ENCODE data around the gene KIF25. TPM values are rescaled to one million over a fixed set of nuclear protein-coding genes. Genes with fewer than 3 reads are reported as not detected.

KIF25 gene
- total RNA-seq, 1 experiment from 2014 or later = 0.59 TPM

DNA sequence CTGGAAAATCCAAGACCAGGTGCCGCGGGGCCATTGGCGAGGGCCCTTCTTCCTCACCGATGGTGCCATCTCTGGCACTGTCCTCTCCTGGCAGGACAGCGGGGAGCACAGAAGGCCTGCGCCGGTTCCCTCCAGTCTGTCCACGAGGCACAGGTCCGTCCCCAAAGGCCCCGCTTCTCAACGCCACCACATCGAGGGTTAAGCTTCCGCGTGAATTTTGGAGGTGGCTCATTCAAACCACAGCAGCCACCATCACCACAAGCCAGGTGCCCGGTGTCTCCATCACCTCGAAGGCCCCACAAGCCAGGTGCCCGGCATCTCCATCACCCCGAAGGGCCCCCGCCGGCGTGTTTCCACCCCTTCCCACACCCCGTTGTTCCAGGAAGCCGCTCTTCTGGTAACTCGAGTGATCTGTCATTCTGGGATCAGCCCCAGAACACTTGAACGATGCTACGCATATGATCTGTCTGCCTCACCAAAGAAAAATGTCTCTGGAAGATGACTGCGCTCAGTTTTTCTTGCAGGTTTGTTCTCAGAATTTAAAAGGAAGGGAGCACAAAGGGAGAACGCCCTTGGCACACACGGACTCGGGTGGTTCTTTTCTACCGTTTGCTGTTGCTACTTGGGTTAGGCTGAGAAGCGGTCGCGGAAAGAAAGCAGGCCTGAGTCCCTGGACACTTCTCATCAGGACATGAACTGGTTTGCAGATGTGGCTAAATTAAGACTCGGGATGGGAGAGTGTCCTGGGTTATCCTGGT is 9.9 kb upstream of the KIF25 start:
- H3K9ac ChIP-seq (ENCODE audit: extremely low read depth, insufficient read length, low read length) = no peak overlapping the region
- H3K4me1 Mint-ChIP-seq = 0 out of 4 replicates have a peak, but pooled peaks cover 0 to 2% of the 10 kb centered on the region in 2 experiments
- no peak for DNase-seq
- H3K27ac ChIP-seq (ENCODE audit: insufficient read length, low read depth, low read length) = no peak overlapping the region
- H2AK5ac ChIP-seq (ENCODE audit: insufficient read length, low read length) = no peak overlapping the region
- no CpG with 5 or more reads among the region's 35 CpGs for WGBS (ENCODE audit: extremely low coverage, insufficient read length, low lambda C conversion rate)
- no peak overlapping the region for H3K27ac Mint-ChIP-seq
- H2BK12ac ChIP-seq (ENCODE audit: insufficient read length, low read depth, low read length) = no peak overlapping the region
- H3K27me3 Mint-ChIP-seq (ENCODE audit: low read depth) = peaks cover 2% of the 10 kb centered on the region
- no peaks in the 10 kb centered on the region for H3K79me2 ChIP-seq (ENCODE audit: insufficient read depth, low read length)
- no peaks in the 10 kb centered on the region for H3K9me3 ChIP-seq (ENCODE audit: control insufficient read depth, low read depth, low read length)
- H4K8ac ChIP-seq (replicated peaks; ENCODE audit: insufficient read length, low read depth, low read length) = no peak overlapping the region
- no peak overlapping the region for H3K14ac ChIP-seq (ENCODE audit: insufficient read depth, low read length)
- no peaks in the 10 kb centered on the region for H4K20me1 ChIP-seq (ENCODE audit: control insufficient read depth, insufficient read depth, insufficient read length)
- H3K4me1 ChIP-seq (ENCODE audit: insufficient read depth, low read length) = no peaks in the 10 kb centered on the region
- no peaks in the 10 kb centered on the region for H3K79me1 ChIP-seq (ENCODE audit: insufficient read depth, low read depth, low read length, poor library complexity, severe bottlenecking)
- no peak overlapping the region for H2BK15ac ChIP-seq (ENCODE audit: low read depth, low read length)
- H3K23me2 ChIP-seq (ENCODE audit: insufficient read length, low read depth, low read length, poor library complexity, severe bottlenecking) = no peaks in the 10 kb centered on the region
- no peak overlapping the region for H2BK5ac ChIP-seq (ENCODE audit: insufficient read length, low read length)
- H3K4ac ChIP-seq (ENCODE audit: low read depth, low read length) = no peak overlapping the region
- H4K91ac ChIP-seq (ENCODE audit: insufficient read length, low read depth, low read length) = no peak overlapping the region
- peaks cover 12% of the 10 kb centered on the region in 2 experiments; a peak in 4 of 5 replicates for H3K9me3 Mint-ChIP-seq
- H4K5ac ChIP-seq (ENCODE audit: insufficient read length, low read depth, low read length) = no peak overlapping the region
- H3K36me3 Mint-ChIP-seq (ENCODE audit: insufficient read depth in 1 of 3, low read depth in 3 of 3) = peaks cover 0 to 8% (median 2%) of the 10 kb centered on the region in 3 experiments; a peak in 1 of 7 replicates
- TF ChIP-seq, protein P1, sequence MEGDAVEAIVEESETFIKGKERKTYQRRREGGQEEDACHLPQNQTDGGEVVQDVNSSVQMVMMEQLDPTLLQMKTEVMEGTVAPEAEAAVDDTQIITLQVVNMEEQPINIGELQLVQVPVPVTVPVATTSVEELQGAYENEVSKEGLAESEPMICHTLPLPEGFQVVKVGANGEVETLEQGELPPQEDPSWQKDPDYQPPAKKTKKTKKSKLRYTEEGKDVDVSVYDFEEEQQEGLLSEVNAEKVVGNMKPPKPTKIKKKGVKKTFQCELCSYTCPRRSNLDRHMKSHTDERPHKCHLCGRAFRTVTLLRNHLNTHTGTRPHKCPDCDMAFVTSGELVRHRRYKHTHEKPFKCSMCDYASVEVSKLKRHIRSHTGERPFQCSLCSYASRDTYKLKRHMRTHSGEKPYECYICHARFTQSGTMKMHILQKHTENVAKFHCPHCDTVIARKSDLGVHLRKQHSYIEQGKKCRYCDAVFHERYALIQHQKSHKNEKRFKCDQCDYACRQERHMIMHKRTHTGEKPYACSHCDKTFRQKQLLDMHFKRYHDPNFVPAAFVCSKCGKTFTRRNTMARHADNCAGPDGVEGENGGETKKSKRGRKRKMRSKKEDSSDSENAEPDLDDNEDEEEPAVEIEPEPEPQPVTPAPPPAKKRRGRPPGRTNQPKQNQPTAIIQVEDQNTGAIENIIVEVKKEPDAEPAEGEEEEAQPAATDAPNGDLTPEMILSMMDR (conservative IDR thresholded peaks at IDR 0.05) = no peak
- no peak overlapping the region for H3T11ph ChIP-seq (ENCODE audit: low read length)
- no peak overlapping the region for H2BK120ac ChIP-seq (ENCODE audit: low read depth, low read length, poor library complexity, severe bottlenecking)
- H3K4me3 Mint-ChIP-seq = no peak overlapping the region
- no peak overlapping the region for H2AFZ ChIP-seq (ENCODE audit: low read length)
- no peak overlapping the region for H3K23ac ChIP-seq (ENCODE audit: insufficient read length, low read depth, low read length)
- H3K27me3 ChIP-seq (ENCODE audit: insufficient read depth, low read length) = no peaks in the 10 kb centered on the region
- H3K56ac ChIP-seq (ENCODE audit: insufficient read length, low read depth, low read length) = no peak overlapping the region
- no peak overlapping the region for H3K4me2 ChIP-seq (ENCODE audit: insufficient read depth, insufficient read length, low read length)
- no peak overlapping the region for H3K18ac ChIP-seq (ENCODE audit: insufficient read length, low read depth, low read length)
- H2BK20ac ChIP-seq (ENCODE audit: low read depth, low read length, poor library complexity, severe bottlenecking) = no peak overlapping the region

All from H9 (cell line).